Mucosa of descending colon (tissue), 3 donors: Measurements from ENCODE around the gene APCDD1. TPM values are rescaled to one million over a fixed set of nuclear protein-coding genes. Genes with fewer than 3 reads are reported as not detected.

Source experiments
- ATAC-seq: fragments of 200-7000 bp; cut with Tn5 transposase; one replicate; pipeline ENCODE4 v1.9.1; 2020; ENCODE audit warnings: mild to moderate bottlenecking, moderate library complexity
- DNase-seq, 3 donors: peaks; one replicate each; pipeline ENCODE4 v3.0.0-alpha.2; 2020
- H3K36me3 ChIP-seq: fragments of 200-600 bp; one replicate; pipeline ENCODE4 v1.8.0; 2021; ENCODE audit warnings: low read depth, mild to moderate bottlenecking
- H3K4me1 ChIP-seq: fragments of 200-600 bp; one replicate; pipeline ENCODE4 v1.8.0; 2021; ENCODE audit warnings: low read depth, mild to moderate bottlenecking
- H3K4me3 ChIP-seq: fragments of 200-600 bp; one replicate; pipeline ENCODE4 v1.8.0; 2021; ENCODE audit warnings: mild to moderate bottlenecking
- H3K9me3 ChIP-seq: fragments of 200-600 bp; one replicate; pipeline ENCODE4 v1.8.0; 2021; ENCODE audit warnings: mild to moderate bottlenecking
- intact Hi-C, 2 donors: fragments of 100-400 bp; cut with DNase I in 1 of 2; cut with micrococcal nuclease in 1 of 2; formaldehyde crosslinking; loops; one replicate each; pipeline versions ENCODE4 v1.11.0 to v1.11.1; 2022; cut with DNase I, micrococcal nuclease
- total RNA-seq, 3 donors: library from RNA; stranded (reverse); fragmentation: NEBNext Ultra II Directional in 2 of 3; extraction: Animal tissue kit (Norgen Biotek cat#: 25700) in 2 of 3; gene quantifications; one replicate each; pipeline versions ENCODE4 v1.2.1 to v1.2.4, GENCODE V29; 2021 to 2023
- TF ChIP-seq, protein P1 (sequence below): fragments of 200-600 bp; IDR thresholded peaks from one replicate; pipeline ENCODE4 v1.8.0; 2022; ENCODE audit warnings: antibody characterized with exemption, mild to moderate bottlenecking
- donor health status: DM: no; HTN: no; CAD: no; lungs with moderate emphysema.
- donor health status: DM: no; HTN: no; CAD: no.
- donor health status: DM: no; HTN: yes; CAD: no.

Gene APCDD1
- total RNA-seq, 3 donors from 2014 or later: 3.8 to 29.7 (median 15.2) TPM

DNA sequence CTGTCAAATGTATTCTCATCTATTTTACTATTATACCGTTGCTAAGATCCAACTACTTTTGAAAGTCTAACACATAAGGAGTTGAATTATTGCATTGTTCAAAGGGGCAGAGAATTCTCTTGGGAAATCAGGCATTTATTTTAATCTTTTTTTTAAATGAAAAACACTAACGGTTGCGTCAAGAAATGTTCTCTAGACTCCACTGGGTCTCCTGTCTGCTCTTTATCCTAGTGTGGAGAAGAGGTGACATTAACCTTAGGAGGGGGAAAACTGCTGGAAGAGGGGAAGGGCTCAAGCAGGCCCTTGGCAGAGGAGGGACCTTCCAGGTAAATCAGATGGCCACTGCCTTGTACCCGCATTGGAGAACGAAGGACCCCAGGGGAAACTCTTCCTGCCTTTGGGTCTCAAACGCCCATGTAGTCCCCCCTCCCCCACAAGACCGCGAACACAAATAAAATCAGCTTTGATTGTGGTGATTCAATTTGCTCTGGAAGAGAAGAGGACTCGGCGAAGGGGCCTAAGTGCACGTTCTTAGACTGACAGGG lies 1.1 kb upstream of the APCDD1 start:
- intact Hi-C loops: no loop called here
- H3K4me1 ChIP-seq: no peaks in the 10 kb centered on the region
- no peaks in the 10 kb centered on the region for H3K36me3 ChIP-seq
- no peaks in the 10 kb centered on the region for H3K9me3 ChIP-seq
- TF ChIP-seq, protein P1, sequence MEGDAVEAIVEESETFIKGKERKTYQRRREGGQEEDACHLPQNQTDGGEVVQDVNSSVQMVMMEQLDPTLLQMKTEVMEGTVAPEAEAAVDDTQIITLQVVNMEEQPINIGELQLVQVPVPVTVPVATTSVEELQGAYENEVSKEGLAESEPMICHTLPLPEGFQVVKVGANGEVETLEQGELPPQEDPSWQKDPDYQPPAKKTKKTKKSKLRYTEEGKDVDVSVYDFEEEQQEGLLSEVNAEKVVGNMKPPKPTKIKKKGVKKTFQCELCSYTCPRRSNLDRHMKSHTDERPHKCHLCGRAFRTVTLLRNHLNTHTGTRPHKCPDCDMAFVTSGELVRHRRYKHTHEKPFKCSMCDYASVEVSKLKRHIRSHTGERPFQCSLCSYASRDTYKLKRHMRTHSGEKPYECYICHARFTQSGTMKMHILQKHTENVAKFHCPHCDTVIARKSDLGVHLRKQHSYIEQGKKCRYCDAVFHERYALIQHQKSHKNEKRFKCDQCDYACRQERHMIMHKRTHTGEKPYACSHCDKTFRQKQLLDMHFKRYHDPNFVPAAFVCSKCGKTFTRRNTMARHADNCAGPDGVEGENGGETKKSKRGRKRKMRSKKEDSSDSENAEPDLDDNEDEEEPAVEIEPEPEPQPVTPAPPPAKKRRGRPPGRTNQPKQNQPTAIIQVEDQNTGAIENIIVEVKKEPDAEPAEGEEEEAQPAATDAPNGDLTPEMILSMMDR: no peak
- no peak overlapping the region for H3K4me3 ChIP-seq
- DNase-seq: no peak
- ATAC-seq: no peak

DNA sequence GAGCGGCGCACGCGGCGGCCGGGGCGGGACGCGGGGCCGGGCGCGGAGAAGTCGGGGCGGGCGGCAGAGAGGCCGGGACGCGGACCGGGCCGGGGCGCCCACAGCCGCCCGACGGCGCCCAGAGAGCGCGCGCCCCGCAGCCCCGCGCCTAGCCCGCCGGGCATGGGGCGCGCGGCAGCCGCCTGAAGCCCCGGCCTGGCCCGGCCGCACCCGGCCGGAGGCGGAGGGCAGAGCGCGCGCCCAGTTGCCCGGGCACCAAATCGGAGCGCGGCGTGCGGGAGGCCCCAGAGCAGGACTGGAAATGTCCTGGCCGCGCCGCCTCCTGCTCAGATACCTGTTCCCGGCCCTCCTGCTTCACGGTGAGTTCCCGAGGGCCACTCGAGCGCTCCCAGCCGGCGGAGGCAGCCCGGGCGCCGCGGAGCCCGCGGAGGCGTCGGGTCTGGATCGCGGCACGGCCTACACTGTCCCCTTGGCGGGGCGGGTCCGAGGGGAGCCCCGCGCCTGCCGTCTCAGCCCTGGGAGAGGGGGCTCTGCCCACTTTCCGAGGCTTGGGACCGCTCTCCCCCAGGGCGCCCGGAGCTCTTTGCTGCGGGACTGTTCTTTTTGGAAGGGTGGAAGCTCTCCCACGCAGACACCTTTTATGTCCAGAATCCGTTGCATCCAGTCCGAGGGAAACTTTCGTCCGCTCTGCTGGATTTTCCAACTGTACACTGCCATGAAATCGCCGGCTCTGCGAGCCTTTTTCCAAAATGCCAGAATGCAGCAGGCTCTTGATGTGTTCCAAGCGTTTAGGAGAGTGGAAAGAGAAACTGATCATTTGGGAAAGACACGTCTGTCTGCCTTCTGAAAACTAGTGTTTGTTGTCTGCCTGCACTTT lies 484 bp downstream of the APCDD1 start:
- TF ChIP-seq, protein P1: no peak
- peak; percentile 53 for ATAC-seq
- peak in 2 of 3 donors; percentile 16 to 32 for DNase-seq

DNA sequence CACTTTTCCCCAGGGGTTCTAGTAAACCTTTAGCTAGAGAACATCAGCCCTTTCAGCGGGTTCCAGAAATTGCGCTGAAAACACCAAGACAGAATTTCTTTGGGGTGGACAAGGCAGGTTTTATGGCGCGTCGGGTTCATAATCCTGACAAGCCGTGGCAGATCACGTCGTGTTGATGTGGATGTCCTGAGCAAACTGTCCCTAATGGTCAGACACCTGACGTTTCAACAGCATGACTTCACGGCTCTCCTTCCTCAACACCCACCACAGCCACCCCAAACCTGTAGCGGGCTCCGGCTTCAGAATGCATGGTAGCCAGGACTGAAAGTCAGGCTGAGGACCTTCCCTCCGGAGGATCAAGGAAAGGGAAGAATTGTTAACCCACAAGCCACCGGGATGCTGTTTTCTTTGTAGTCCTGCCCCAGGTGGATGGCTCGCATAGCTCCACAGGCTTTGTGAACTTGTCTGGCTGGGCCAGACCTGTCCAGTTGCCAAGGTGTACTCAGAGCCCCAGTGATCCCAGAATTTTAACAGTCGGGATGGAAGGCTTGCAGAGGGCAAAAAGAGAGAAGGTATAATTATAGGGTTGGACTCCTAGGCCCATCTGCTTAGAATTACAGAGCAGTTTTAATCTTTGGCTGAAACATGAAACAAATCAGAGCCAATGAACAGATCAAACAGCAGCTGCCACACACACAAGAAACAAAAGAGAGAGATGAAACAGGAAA lies 1.5 kb downstream of the APCDD1 start:
- Histone ChIP-seq H3K9me3 (no peaks in the 10 kb centered on the region), H3K36me3 (no peaks in the 10 kb centered on the region), H3K4me3 (no peak overlapping the region), H3K4me1 (no peaks in the 10 kb centered on the region)
- DNase-seq (no peak), ATAC-seq (no peak)
- TF ChIP-seq, protein P1: no peak
- intact Hi-C loops: no loop called here

More for the DNA sequence above, 484 bp downstream of the APCDD1 start:
- intact Hi-C loops: no loop called here
- Histone ChIP-seq H3K9me3 (no peaks in the 10 kb centered on the region), H3K4me1 (no peaks in the 10 kb centered on the region), H3K4me3 (peak overlapping the region; percentile 17), H3K36me3 (no peaks in the 10 kb centered on the region)

DNA sequence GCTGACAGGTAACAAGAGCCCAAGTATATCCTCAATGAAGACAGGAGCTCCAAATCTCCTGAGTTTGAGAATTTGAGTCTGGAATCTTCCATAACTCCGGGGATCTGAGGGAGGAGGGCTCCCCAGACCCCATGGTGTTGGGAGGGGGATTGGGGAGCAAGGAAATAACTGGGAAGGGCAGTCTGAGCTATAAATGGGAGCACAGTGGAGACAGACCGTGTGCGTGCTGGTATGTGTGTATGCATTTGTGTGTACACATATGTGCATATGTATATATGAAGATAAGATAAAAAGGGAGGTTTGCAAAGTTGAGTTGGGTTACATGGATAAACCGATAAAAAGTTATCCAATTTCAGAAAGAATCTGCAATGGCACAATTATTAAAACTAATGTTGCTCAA lies 2.3 kb downstream of the APCDD1 start:
- ATAC-seq (no peak), DNase-seq (no peak)
- TF ChIP-seq, protein P1: no peak
- intact Hi-C loops: no loop called here
- Histone ChIP-seq H3K4me3 (no peak overlapping the region), H3K9me3 (no peaks in the 10 kb centered on the region), H3K4me1 (no peaks in the 10 kb centered on the region), H3K36me3 (no peaks in the 10 kb centered on the region)

DNA sequence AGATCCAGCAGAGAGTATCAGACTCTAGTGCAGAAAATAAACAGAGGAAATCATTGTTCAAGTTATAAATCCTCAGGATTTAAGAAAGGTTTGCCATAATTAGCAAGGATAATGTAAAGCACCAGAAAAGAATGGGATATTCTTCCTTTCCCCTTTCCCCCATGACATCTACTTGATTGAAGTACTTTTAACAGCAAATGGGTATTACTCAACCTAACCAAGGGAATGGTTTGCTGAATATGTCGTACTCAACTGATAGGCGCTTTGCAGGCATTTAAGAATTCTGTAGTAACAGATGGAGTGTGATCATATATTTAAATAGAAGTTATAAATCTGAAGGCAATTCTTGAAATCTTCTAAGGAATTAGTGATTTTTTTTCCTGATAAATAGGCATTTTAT lies 2.7 kb downstream of the APCDD1 start:
- H3K4me3 ChIP-seq: no peak overlapping the region
- no peaks in the 10 kb centered on the region for H3K36me3 ChIP-seq
- intact Hi-C loops: no loop called here
- DNase-seq (no peak), ATAC-seq (no peak)
- no peaks in the 10 kb centered on the region for H3K4me1 ChIP-seq
- TF ChIP-seq, protein P1: no peak
- no peaks in the 10 kb centered on the region for H3K9me3 ChIP-seq
